GM23338 (cell line): Measurements from ENCODE around the gene ADAM30. TPM values are rescaled to one million over a fixed set of nuclear protein-coding genes. Genes with fewer than 3 reads are reported as not detected.
A peak's percentile ranks its signal among the peaks of the same experiment; 100 is the strongest.

Experiments used
- ATAC-seq: fragments of 200-7000 bp; cut with Tn5 transposase; 3 replicates; pipeline ENCODE4 v1.9.1; 2020
- DNase-seq: peaks from one replicate; pipeline ENCODE4 v3.0.0-alpha.2; 2015; ENCODE audit warnings: low spot score
- H2AFZ ChIP-seq: fragments of 200-600 bp; sonication (generic); 2 replicates; pipeline ENCODE4 v1.8.0; 2016; ENCODE audit warnings: antibody characterized with exemption, mild to moderate bottlenecking, moderate library complexity
- H3F3A ChIP-seq: fragments of 200-600 bp; sonication (generic); replicated peaks from 2 replicates; pipeline ENCODE4 v1.8.0; 2017; ENCODE audit warnings: antibody characterized with exemption, mixed run types, low read depth
- H3K27ac ChIP-seq: fragments of 200-600 bp; sonication (generic); 2 replicates; pipeline ENCODE4 v1.6.1; 2016; ENCODE audit warnings: low read depth
- H3K27me3 ChIP-seq: fragments of 200-600 bp; sonication (generic); 2 replicates; pipeline ENCODE4 v1.8.0; 2016; ENCODE audit warnings: mild to moderate bottlenecking, mixed run types, moderate library complexity; ENCODE audit not compliant: insufficient read depth
- H3K36me3 ChIP-seq: fragments of 200-600 bp; sonication (generic); 2 replicates; pipeline ENCODE4 v1.8.0; 2016; ENCODE audit warnings: mild to moderate bottlenecking; ENCODE audit not compliant: insufficient read depth
- H3K4me1 ChIP-seq: fragments of 200-600 bp; sonication (generic); 2 replicates; pipeline ENCODE4 v1.8.0; 2016; ENCODE audit warnings: mild to moderate bottlenecking, moderate library complexity; ENCODE audit not compliant: insufficient read depth
- H3K4me2 ChIP-seq: fragments of 200-600 bp; sonication (generic); 2 replicates; pipeline ENCODE4 v1.7.1; 2017; ENCODE audit warnings: mixed run types
- H3K4me3 ChIP-seq: fragments of 200-600 bp; sonication (generic); 2 replicates; pipeline ENCODE4 v1.6.1; 2016; ENCODE audit warnings: mixed run types
- H3K79me2 ChIP-seq: fragments of 200-600 bp; sonication (generic); replicated peaks from 2 replicates; pipeline ENCODE4 v1.8.0; 2017; ENCODE audit warnings: mild to moderate bottlenecking; ENCODE audit not compliant: insufficient read depth
- H3K9me2 ChIP-seq: fragments of 200-600 bp; sonication (generic); 2 replicates; pipeline ENCODE4 v1.8.0; 2017; ENCODE audit not compliant: insufficient read depth
- H4K20me1 ChIP-seq: fragments of 200-600 bp; sonication (generic); replicated peaks from 2 replicates; pipeline ENCODE4 v1.8.0; 2017; ENCODE audit warnings: mild to moderate bottlenecking; ENCODE audit not compliant: insufficient read depth
- H3K27ac Mint-ChIP-seq: 2 replicates; pipeline ENCODE4 v1.8.0; 2020; ENCODE audit warnings: inconsistent platforms, mild to moderate bottlenecking, moderate library complexity, mixed read lengths
- H3K27me3 Mint-ChIP-seq: 3 replicates; pipeline ENCODE4 v1.8.0; 2022; ENCODE audit warnings: low read depth, mild to moderate bottlenecking, moderate library complexity, mixed read lengths, inconsistent platforms; ENCODE audit not compliant: insufficient read depth, poor library complexity
- H3K36me3 Mint-ChIP-seq: 3 replicates; pipeline ENCODE4 v1.8.0; 2021; ENCODE audit warnings: low read depth, mild to moderate bottlenecking, inconsistent platforms, moderate library complexity, mixed read lengths
- H3K4me1 Mint-ChIP-seq: 3 replicates; pipeline ENCODE4 v1.8.0; 2020; ENCODE audit warnings: mild to moderate bottlenecking, inconsistent platforms, mixed read lengths
- H3K4me3 Mint-ChIP-seq: 3 replicates; pipeline ENCODE4 v1.8.0; 2021; ENCODE audit warnings: moderate library complexity, mild to moderate bottlenecking, inconsistent platforms, mixed read lengths
- H3K9me3 Mint-ChIP-seq: 3 replicates; pipeline ENCODE4 v1.8.0; 2020; ENCODE audit warnings: moderate library complexity, mild to moderate bottlenecking, inconsistent platforms, mixed read lengths
- CREB1 ChIP-seq: fragments of 250-450 bp; sonication (Bioruptor Pico); IDR thresholded peaks from 2 replicates; pipeline ENCODE4 v1.5.0; 2020; ENCODE audit warnings: low read depth, mild to moderate bottlenecking, moderate library complexity
- CTCF ChIP-seq, 2 experiments: fragments of 200-600 bp in 1 of 2; sonication (generic) in 1 of 2; conservative IDR thresholded peaks; 2 replicates each; pipeline versions ENCODE4 v1.5.1 to v1.6.1; 2016 to 2017; ENCODE audit warnings: antibody characterized with exemption in 2 of 2, low read depth in 2 of 2, mild to moderate bottlenecking in 2 of 2, moderate library complexity in 1 of 2
- ETS1 ChIP-seq: IDR thresholded peaks from 2 replicates; pipeline ENCODE4 v1.6.1; 2016; ENCODE audit warnings: antibody characterized with exemption
- EZH2 ChIP-seq: fragments of 200-600 bp; sonication (generic); IDR thresholded peaks from one replicate; pipeline ENCODE4 v1.8.0; 2017; ENCODE audit warnings: antibody characterized with exemption, mild to moderate bottlenecking, low read depth; ENCODE audit not compliant: unreplicated experiment
- EZH2phosphoT487 ChIP-seq: fragments of 200-600 bp; sonication (generic); IDR thresholded peaks from one replicate; pipeline ENCODE4 v1.8.1; 2018; ENCODE audit warnings: antibody characterized with exemption; ENCODE audit not compliant: unreplicated experiment
- JUNB ChIP-seq: IDR thresholded peaks from one replicate; pipeline ENCODE4 v1.6.1; 2016; ENCODE audit warnings: antibody characterized with exemption; ENCODE audit not compliant: unreplicated experiment
- NANOG ChIP-seq: IDR thresholded peaks from 2 replicates; pipeline ENCODE4 v1.6.1; 2016; ENCODE audit warnings: antibody characterized with exemption, borderline replicate concordance
- POLR2AphosphoS5 ChIP-seq: IDR thresholded peaks from 2 replicates; pipeline ENCODE4 v1.6.1; 2016; ENCODE audit warnings: antibody characterized with exemption, low read depth
- REST ChIP-seq: IDR thresholded peaks from one replicate; pipeline ENCODE4 v1.6.1; 2018; ENCODE audit warnings: antibody characterized with exemption; ENCODE audit not compliant: unreplicated experiment
- STAT1 ChIP-seq: IDR thresholded peaks from one replicate; pipeline ENCODE4 v1.6.1; 2016; ENCODE audit warnings: antibody characterized with exemption; ENCODE audit not compliant: unreplicated experiment
- ZNF114 ChIP-seq: fragments of 250-450 bp; sonication (Bioruptor Pico); IDR thresholded peaks from 2 replicates; pipeline ENCODE4 v1.5.0; 2020; ENCODE audit warnings: mild to moderate bottlenecking, moderate library complexity
- ZNF331 ChIP-seq: fragments of 250-450 bp; sonication (Bioruptor Pico); IDR thresholded peaks from 2 replicates; pipeline ENCODE4 v1.5.0; 2020; ENCODE audit warnings: low read depth, mild to moderate bottlenecking, moderate library complexity
- ZNF462 ChIP-seq: fragments of 250-450 bp; sonication (Bioruptor Pico); IDR thresholded peaks from 2 replicates; pipeline ENCODE4 v1.5.0; 2020; ENCODE audit warnings: mild to moderate bottlenecking, moderate library complexity
- polyA plus RNA-seq: library from polyadenylated mRNA; unstranded; fragments of >200 nt; fragmentation: Nextera tagmentation; extraction: Ambion mirVana; gene quantifications from 2 replicates; pipeline ENCODE4 v1.2.1, GENCODE V29; 2016
- total RNA-seq: library from RNA; depleted of rRNA; stranded (reverse); fragments of >200 nt; shearing (Covaris generic); gene quantifications from 2 replicates; pipeline ENCODE4 v1.2.3, GENCODE V29; 2014

Gene ADAM30
- total and polyA plus RNA-seq, 2 experiments from 2014 or later, result not detected

- H3K4me2 ChIP-seq, result no peak overlapping the region
- H3K9me3 Mint-ChIP-seq, result no peaks in the 10 kb centered on the region
- H3K79me2 ChIP-seq, result no peaks in the 10 kb centered on the region
- H3K4me1 ChIP-seq, result no peaks in the 10 kb centered on the region
- no peaks in the 10 kb centered on the region for H3K36me3 Mint-ChIP-seq
- no peak overlapping the region for H3K4me3 ChIP-seq
- H2AFZ ChIP-seq, result no peak overlapping the region
- peak; percentile 97 for ATAC-seq
- H3F3A ChIP-seq, result no peaks in the 10 kb centered on the region
- H3K27ac Mint-ChIP-seq, result no peak overlapping the region
- peak; percentile 77 for DNase-seq
- H3K27me3 Mint-ChIP-seq, result no peaks in the 10 kb centered on the region
- no peaks in the 10 kb centered on the region for H3K36me3 ChIP-seq
- no peaks in the 10 kb centered on the region for H3K27me3 ChIP-seq
- no peak overlapping the region for H3K4me3 Mint-ChIP-seq
- TF ChIP-seq CREB1, result peak; percentile 44; the same call in 1 of the 2 replicates
- TF ChIP-seq ZNF114 (CRISPR knock-in tag), result no peak
- no peak for TF ChIP-seq ZNF331 (CRISPR knock-in tag)
- TF ChIP-seq JUNB, result no peak
- no peak for TF ChIP-seq EZH2phosphoT487
- TF ChIP-seq CTCF (conservative IDR thresholded peaks at IDR 0.05; ENCODE audit: low read depth in 2 of 2), result peak; percentile 82 to 91
- no peak for TF ChIP-seq ZNF462 (CRISPR knock-in tag)
- TF ChIP-seq EZH2, result no peak
- no peak for TF ChIP-seq REST
- no peak for TF ChIP-seq NANOG
- TF ChIP-seq ETS1, result no peak
- TF ChIP-seq POLR2AphosphoS5, result no peak
- no peak for TF ChIP-seq STAT1
- no peaks in the 10 kb centered on the region for H3K4me1 Mint-ChIP-seq
- no peaks in the 10 kb centered on the region for H3K9me2 ChIP-seq
- H3K27ac ChIP-seq, result no peak overlapping the region
- H4K20me1 ChIP-seq, result no peaks in the 10 kb centered on the region
Measured at GRCh38 chr1:119885903-119886783, 10.2 kb downstream of the ADAM30 start.
